Fibroblast of skin of scalp (primary cell): ENCODE results near the gene SARS1.
A peak's percentile ranks its signal among the peaks of the same experiment; 100 is the strongest.
"Not testable (repeated sequence)": the region's sequence is repeated elsewhere in the genome, so short reads cannot be mapped to it uniquely, and the experiment has no call there.

Experiments used
- DNase-seq: peaks from one replicate; pipeline ENCODE4 v3.0.0-alpha.2; 2013

Gene SARS1

GRCh38 chr1:109193653-109194590 lies 19.8 kb upstream of the SARS1 start:
- DNase-seq: no peak

- DNase-seq: peak; percentile 99
These were observed 16.3 kb upstream of the SARS1 start for GRCh38 chr1:109197158-109198042.

GRCh38 chr1:109198043-109198695 lies 15.5 kb upstream of the SARS1 start:
- DNase-seq: peak; percentile 82

DNA sequence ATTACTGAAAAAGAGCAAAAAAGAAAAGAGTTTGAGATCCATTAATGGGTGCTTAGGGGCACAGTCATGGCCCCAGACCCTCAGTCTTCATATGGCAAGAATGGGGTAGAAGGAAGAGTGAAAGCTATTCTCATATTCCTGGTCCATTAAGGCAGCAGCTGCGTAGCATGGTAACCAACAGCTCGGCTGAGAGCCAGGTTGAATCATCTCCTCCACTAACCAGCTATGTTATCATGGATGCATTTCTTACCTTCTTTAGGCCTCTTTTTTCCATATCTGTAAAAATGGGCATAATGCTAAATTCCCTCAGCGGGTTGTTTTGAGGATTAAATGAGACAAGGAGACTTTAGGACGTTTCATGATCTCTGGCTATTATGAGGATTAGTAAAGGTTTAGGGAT lies 15.0 kb upstream of the SARS1 start:
- DNase-seq: no peak

- no peak for DNase-seq
These were observed 14.0 kb upstream of the SARS1 start for GRCh38 chr1:109199710-109200109.

DNA sequence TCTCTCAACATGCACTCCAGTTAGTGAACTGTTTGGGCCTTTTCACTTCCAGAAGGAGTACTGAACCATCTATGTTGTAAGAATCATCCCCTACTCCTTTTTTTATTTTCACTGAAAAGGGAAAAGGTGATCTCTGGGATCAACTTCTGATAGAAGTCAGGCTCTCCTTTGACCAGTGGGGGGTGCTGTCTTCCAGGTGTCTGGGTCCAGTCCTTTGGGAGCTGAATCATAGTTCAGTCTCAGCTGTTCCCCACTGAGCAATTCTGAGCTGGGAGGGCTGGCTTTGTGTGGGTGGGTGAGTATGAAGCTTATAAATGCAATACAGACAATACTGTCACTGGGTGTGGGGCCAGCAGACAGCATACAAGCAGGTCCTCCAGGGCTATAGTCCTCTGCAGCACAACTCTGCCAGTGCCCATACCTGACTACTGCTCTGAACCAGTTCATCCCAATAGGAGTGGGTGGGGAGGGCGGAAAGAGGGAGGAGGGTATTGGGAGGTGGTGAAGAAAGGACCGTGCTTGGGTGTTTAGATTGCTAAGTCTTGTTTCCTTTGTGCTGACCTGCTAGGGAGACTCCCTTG lies 12.5 kb upstream of the SARS1 start:
- peak; percentile 79 for DNase-seq

DNA sequence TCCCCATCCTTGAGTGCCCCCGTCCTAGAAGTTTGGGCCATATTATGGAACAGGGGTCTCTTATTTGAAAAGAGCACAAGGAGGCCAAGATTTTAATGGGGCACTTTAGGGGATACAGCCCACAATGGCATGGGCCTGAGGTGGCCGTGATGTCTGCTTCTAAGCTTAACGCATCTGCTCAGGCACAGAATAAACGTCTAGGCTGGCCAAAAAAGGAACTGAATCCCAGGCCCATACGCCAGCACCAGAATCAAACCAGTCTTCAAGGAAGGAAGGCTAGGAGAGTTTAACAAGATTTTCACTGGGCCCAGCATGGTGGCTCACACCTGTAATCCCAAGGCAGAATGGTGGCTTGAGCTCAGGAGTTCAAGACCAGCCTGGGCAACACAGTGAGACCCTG lies 9.2 kb upstream of the SARS1 start:
- no peak for DNase-seq

DNA sequence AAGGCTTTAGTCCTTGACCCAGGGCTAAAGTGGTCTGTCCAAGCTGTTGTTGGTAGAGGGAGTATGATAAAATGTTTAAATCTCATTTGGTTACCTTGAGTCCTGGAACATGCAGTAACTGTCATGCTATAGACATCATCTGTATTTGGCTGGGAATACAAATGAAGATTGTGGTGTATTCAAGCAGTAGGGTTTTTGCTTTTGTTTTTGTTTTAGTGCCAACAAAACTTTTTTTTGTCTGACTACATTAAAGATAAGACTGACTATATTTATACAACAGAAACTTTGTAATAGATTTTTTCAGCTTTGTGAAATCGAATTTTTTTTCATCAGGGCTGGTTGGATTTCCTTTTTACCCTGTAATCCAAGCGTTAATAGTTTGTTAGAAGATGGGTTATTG lies 7.4 kb upstream of the SARS1 start:
- DNase-seq: no peak

DNA sequence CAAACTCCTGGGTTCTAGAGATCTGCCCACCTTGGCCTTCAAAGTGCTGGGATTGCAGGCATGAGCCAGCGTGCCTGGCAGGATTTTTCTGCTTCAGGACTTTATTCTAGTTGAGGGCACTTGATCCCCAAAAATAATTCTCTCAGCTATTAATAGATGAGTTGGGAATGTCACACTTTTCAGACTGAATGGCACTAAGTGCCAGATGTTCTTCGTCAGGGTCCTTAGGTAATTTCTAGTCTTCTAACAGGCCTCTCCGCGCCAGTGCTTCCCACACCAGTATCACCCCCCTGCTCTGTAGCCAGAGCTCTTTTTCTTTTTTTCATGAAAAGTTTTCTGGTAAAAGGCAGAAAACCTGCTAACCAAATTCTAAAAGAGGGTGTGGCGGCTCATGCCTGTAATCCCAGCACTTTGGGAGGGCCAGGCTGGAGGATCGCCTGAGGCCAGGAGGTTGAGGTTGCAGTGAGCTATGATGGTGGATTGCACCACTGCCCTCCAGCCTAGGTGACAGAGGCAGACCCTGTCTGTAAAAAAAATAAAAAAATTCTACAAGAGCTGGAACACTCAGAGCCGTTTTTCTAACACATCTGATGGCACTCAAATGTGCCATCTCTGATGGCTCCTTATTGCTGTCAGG lies 6.1 kb upstream of the SARS1 start:
- no peak for DNase-seq

- no peak for DNase-seq
These were observed 5.3 kb upstream of the SARS1 start for GRCh38 chr1:109208394-109208793.

GRCh38 chr1:109208836-109209463 lies 4.8 kb upstream of the SARS1 start:
- DNase-seq: peak; percentile 42

DNA sequence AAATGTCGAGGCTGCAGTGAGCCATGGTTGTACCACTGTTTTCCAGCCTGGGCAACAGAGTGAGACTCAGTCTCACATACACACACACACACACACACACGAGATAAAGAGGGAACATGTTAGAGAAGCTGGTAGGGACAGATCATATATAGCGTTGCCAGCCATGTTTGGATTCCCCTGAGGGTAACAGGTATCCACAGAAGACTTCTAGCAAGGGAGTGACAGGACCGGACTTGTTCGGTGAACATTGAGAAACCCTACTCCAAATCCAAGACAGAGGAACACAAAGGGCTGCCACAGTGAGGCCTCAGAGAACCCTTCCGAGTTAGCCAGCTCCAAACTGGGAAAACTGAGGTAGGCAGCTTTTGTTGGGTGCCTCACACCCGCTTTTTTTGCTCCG lies 3.7 kb upstream of the SARS1 start:
- DNase-seq: no peak

GRCh38 chr1:109213345-109213823 lies 334 bp upstream of the SARS1 start:
- DNase-seq: no peak

- DNase-seq: peak; percentile 98
These were observed 1.2 kb downstream of the SARS1 start for GRCh38 chr1:109214695-109215623.

DNA sequence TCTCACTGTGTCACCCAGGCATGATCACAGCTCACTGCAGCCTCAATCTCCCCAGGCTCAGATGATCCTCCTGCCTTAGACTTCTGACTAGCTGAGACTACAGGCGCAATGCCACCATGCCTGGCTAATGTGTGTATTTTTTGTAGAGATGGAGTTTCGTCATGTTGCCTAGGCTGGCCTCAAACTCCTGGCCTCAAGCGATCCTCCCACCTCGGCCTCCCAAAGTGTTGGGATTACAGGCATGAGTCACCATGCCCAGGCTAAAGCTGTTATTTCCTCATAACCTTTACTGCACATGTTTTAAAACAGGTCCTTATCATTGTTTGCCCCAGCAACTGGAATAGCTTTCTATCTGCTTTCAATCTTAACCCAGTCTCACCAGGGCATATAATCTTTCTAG lies 2.9 kb downstream of the SARS1 start:
- no peak for DNase-seq

DNA sequence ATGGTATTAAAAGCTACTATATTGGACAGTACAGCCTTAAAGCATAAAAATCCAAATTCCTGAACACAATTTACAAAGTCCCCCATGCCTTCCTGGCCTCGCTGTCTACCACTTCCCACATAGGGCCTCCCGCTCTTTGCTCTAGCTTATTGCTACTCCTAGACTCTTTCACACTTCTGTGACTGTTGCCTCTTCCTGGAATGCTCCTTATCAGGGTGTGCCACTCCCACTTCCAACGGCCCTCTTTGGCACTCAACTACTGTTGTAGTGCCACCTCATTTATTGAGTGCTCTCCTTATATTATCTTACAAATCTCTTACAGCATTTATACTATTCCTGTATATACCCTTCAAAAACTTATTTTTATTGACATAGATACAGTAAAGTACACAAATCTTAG lies 4.8 kb downstream of the SARS1 start:
- no peak for DNase-seq

DNA sequence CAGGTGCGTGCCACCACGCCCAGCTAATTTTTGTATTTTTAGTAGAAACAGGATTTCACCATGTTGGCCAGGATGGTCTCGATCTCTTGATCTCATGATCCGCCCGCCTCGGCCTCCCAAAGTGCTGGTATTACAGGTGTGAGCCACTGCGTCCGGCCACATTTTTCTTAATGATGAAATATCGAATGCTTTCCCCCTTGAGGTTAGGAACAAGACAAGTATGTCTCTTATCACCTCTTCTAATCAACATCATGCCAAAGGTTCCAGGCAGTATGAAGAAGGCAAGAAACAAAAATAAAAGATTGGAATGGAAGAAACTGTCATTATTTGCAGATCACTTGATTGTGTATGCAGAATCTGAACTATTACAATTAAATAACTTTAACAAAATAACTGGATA lies 7.5 kb downstream of the SARS1 start:
- not testable (repeated sequence) for DNase-seq

GRCh38 chr1:109225308-109225707 lies 11.6 kb downstream of the SARS1 start:
- DNase-seq: no peak

- DNase-seq: no peak
These were observed 12.2 kb downstream of the SARS1 start for GRCh38 chr1:109225711-109226445.

- DNase-seq: no peak
These were observed 14.4 kb downstream of the SARS1 start for GRCh38 chr1:109228167-109228566.
